Measurements from ENCODE around the gene LRIT2. TPM values are rescaled to one million over a fixed set of nuclear protein-coding genes. Genes with fewer than 3 reads are reported as not detected.

The LRIT2 gene, protein sequence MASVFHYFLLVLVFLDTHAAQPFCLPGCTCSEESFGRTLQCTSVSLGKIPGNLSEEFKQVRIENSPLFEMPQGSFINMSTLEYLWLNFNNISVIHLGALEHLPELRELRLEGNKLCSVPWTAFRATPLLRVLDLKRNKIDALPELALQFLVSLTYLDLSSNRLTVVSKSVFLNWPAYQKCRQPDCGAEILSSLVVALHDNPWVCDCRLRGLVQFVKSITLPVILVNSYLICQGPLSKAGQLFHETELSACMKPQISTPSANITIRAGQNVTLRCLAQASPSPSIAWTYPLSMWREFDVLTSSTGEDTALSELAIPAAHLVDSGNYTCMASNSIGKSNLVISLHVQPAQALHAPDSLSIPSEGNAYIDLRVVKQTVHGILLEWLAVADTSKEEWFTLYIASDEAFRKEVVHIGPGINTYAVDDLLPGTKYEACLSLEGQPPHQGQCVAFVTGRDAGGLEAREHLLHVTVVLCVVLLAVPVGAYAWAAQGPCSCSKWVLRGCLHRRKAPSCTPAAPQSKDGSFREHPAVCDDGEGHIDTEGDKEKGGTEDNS
- 0.27 TPM in 1 of 2 replicates, not detected in the other for polyA plus RNA-seq

GRCh38 chr10:84225427-84226173, at the start of gene LRIT2:
Gene LRIT2, minus strand, starts transcription at chr10:84225544. Its CDS starts 24 bp downstream, at chr10:84225520.

DNA sequence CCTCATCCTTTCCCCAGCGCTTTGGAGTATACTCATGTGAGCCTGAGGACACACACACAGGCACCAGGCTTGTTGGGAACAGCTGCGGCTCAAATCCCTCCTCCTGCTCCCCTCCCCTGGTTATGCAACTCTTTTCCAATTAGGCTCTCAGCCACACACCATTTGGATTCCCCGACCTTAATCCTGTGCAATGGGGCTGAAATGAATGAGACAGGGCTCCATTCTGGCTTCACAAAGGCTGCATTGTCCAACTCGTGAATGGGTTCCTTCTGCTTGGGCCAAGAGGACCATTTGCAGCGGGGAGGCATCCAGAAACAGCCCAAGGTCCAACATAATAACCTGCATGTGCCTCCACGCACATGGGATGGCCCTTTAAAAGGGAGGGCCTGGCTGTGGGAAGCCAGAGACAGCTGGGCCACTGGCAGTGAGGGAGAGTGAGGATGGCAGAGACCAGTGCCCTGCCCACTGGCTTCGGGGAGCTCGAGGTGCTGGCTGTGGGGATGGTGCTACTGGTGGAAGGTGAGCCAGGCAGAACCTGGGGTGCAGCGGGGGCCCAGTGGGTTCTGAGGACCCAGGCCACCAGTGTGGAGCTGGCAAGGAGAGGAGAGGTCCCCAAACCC, 19.4 kb upstream of the LRIT2 start, which contains the start of gene RGR:
RGR (plus strand) TSS at position 403 of the 620 bp plus-strand sequence; CDS start at position 441, 38 bp downstream.

DNA sequence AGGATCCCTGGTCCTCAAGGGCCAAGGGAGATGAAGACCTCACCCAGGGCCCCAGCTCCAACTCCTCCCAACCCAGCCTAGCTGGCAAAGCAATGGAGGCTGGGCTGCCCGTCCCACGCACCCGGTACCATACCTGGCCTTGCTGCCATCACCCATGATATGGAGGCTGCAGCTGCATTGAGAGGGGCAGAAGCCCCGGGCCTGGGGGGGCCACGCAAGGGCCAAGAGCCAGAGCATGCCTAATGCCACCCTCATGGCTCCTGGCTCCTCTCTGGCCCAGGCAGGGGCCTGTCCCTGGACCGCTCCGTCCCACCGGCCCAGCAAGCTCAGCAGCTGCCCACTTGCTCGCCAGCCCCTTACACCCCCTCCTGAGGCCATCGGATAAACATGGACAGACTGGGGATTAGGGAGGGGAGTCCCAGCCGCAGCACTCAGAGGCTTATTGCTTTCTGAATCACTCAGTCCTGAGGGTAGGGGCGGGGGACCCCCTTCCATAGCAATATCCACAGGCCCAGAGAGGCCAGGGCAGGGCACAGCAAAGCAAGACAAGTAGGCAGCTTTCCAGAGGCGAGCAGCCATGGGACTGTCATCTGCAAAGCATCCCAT, 15.9 kb upstream of the LRIT2 start, which contains the start of gene LRIT1:
LRIT1 (minus strand) TSS at position 362 of the 606 bp plus-strand sequence; CDS start at position 255, 107 bp downstream.

GRCh38 chr10:84194424-84195043, 30.8 kb downstream of the LRIT2 start, which contains the start of gene CDHR1:
Gene CDHR1, plus strand, starts transcription at chr10:84194537. Its CDS starts 224 bp downstream, at chr10:84194761.

DNA sequence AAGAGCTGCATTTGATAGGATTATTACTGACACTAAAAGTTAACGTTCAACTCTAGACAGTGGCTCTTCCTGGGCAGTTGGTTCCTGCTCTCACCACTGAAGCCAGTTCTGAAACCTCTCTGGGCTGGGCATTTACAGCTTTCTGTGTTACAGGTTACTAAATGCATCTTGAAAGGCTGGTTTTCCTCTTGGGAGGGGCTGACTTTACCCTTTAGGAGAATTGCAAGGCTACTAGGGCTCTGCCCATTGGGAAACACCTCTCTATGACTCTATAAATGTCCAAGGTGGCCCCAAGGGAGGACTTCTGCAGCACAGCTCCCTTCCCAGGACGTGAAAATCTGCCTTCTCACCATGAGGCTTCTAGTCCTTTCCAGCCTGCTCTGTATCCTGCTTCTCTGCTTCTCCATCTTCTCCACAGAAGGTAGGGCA, 51.8 kb downstream of the LRIT2 start, which contains the start of gene GPR15LG:
GPR15LG (plus strand) TSS at position 301 of the 429 bp plus-strand sequence; CDS start at position 352, 51 bp downstream.

Other genes starting within 250 kb of the LRIT2 start
- 378 and 423 TPM in 2 replicates for gene GHITM, start 86.0 kb downstream of the LRIT2 start, polyA plus RNA-seq
- gene GPR15LG, start 51.7 kb downstream of the LRIT2 start, polyA plus RNA-seq = not detected in 2 replicates
- gene CDHR1, start 31.0 kb downstream of the LRIT2 start, polyA plus RNA-seq = 0.20 and 0.85 TPM in 2 replicates
- not detected in 2 replicates for gene LRIT1, start 16.0 kb upstream of the LRIT2 start, polyA plus RNA-seq
- gene RGR, start 19.5 kb upstream of the LRIT2 start, polyA plus RNA-seq = 3.0 and 5.1 TPM in 2 replicates
- gene CCSER2, start 103.0 kb upstream of the LRIT2 start, polyA plus RNA-seq = 55.8 and 58.6 TPM in 2 replicates

Measured in Purkinje cell (primary cell).